ENCODE results near the gene CTIF.

GRCh38 chr18:48636436-48636835 lies 97.6 kb downstream of the CTIF start:
- TF ChIP-seq CTCF (IDR thresholded peaks at IDR 0.05), result no peak
- TF ChIP-seq POLR2A (IDR thresholded peaks at IDR 0.05), result no peak

All from heart left ventricle (tissue), 13 donors.